GM12801 (cell line): Measurements from ENCODE around the gene TXNRD2.

Source experiments
- TF ChIP-seq, protein P1 (sequence below): IDR thresholded peaks from one replicate; pipeline ENCODE4 v1.5.1; 2011; ENCODE audit warnings: control low read depth; ENCODE audit not compliant: insufficient read length; ENCODE audit errors: extremely low read depth

The TXNRD2 gene

DNA sequence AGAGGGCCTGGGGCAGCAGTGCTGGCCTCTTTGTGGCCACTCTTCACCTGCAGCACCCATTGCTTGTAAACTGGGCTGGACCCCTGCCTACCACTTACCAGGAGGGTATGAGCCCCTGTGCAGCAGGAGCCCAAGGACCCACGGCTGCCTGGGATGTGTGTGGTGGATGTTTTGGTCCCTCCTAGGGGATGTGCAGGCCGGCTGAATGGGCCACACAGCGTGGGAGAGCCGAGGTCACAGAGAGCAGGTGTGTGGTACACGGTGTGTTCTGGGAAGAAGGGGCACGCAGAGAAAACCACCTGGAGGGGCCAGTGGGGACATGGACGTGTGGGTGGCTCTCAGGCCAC is 67.7 kb downstream of the TXNRD2 start:
- TF ChIP-seq, protein P1, sequence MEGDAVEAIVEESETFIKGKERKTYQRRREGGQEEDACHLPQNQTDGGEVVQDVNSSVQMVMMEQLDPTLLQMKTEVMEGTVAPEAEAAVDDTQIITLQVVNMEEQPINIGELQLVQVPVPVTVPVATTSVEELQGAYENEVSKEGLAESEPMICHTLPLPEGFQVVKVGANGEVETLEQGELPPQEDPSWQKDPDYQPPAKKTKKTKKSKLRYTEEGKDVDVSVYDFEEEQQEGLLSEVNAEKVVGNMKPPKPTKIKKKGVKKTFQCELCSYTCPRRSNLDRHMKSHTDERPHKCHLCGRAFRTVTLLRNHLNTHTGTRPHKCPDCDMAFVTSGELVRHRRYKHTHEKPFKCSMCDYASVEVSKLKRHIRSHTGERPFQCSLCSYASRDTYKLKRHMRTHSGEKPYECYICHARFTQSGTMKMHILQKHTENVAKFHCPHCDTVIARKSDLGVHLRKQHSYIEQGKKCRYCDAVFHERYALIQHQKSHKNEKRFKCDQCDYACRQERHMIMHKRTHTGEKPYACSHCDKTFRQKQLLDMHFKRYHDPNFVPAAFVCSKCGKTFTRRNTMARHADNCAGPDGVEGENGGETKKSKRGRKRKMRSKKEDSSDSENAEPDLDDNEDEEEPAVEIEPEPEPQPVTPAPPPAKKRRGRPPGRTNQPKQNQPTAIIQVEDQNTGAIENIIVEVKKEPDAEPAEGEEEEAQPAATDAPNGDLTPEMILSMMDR, result no peak

GRCh38 chr22:19873138-19873959 is 68.3 kb downstream of the TXNRD2 start:
- TF ChIP-seq, protein P1, result no peak

- TF ChIP-seq, protein P1, result no peak
These were observed 68.9 kb downstream of the TXNRD2 start for GRCh38 chr22:19872779-19873137.

GRCh38 chr22:19871845-19872778 is 69.5 kb downstream of the TXNRD2 start:
- TF ChIP-seq, protein P1, result no peak

GRCh38 chr22:19871023-19871844 is 70.4 kb downstream of the TXNRD2 start:
- TF ChIP-seq, protein P1, result no peak

DNA sequence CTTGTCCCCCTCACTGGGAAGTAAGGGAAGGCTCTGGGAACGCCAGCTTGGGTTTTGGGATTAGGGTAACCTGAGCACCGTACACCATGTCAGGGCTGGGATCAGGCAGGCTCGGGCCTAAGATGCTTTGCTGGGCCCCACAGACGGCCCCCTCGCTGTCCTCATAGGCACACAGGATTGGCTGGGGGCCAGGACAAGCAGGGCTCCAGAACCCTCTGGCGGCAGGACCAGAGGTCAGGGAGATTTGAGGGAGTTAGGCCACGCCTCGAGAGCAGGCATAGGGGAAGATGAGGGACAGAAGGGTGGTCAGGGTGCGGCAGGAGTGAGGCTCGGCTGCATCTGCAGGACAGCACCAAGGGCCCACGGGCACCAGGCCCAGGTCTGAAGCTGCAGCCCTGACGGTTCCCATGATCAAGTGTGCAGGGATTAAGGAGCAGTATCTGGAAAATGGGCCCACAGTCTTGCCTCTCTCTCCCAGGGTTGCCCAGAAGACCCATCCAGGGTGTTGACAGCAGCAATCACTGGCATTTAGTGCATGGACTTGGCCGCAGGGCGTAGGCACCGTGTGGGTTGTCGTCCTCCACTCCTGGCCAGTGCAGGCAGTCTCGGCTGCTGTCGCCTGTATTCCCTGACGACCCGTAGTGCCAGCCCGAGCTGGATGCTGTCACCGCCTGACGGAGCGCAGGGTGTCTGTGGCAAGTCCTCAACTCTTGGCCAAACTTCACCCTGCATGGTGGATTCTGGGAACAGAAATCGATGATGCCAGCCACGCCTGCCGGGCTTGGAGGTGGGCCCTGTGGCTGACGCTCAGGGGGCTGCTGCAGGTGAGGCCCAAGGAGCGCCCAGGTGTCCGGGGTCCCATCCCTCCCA is 71.2 kb downstream of the TXNRD2 start:
- TF ChIP-seq, protein P1, result no peak
